GM12878 (cell line): ENCODE results near the gene TRABD. TPM values are rescaled to one million over a fixed set of nuclear protein-coding genes. Genes with fewer than 3 reads are reported as not detected.

ENCODE experiments used
- ATAC-seq: fragments of 200-7000 bp; cut with Tn5 transposase; 3 replicates; pipeline ENCODE4 v1.9.1; 2020; ENCODE audit warnings: mild to moderate bottlenecking, moderate library complexity
- BruUV-seq: library from RNA; stranded (reverse); fragments of 400-500 nt; replicated peaks from 2 replicates; lab custom pipeline; 2021; lab: Mats Ljungman, UMichigan
- CTCF ChIA-PET: fragments of 300-600 bp; sonication (Branson Sonifier 250); formaldehyde crosslinking; extraction: SDS; loops from one replicate; lab custom pipeline; 2021; ENCODE audit warnings: inconsistent platforms; lab: Yijun Ruan, JAX
- POLR2A ChIA-PET: fragments of 350-600 bp; formaldehyde crosslinking; extraction: SDS; loops from one replicate; lab custom pipeline; 2021; ENCODE audit warnings: inconsistent platforms; lab: Charles Lee
- RAD21 ChIA-PET: fragments of 300-600 bp; sonication (Branson Sonifier 250); formaldehyde crosslinking; loops from one replicate; lab custom pipeline; 2023; ENCODE audit warnings: antibody characterized with exemption; ENCODE audit not compliant: unreplicated experiment; lab: Charles Lee
- SMC1A ChIA-PET: fragments of 300-600 bp; sonication (Branson Sonifier 250); formaldehyde crosslinking; loops from one replicate; lab custom pipeline; 2023; ENCODE audit not compliant: unreplicated experiment, uncharacterized antibody; lab: Charles Lee
- DNase-seq: peaks from one replicate; pipeline ENCODE4 v3.0.0-alpha.2; 2011; ENCODE audit warnings: low read depth, low spot score
- FAIRE-seq: peaks from 3 replicates; lab custom pipeline; 2011; peaks lifted over from hg19 to GRCh38; lab: Jason Lieb, UNC
- H2AFZ ChIP-seq: 2 replicates; pipeline ENCODE4 v1.6.0; 2011; ENCODE audit warnings: low read depth, low read length, control low read depth; ENCODE audit not compliant: control insufficient read depth
- H3K27ac ChIP-seq: 2 replicates; pipeline ENCODE4 v1.5.1; 2011; ENCODE audit warnings: control low read depth; ENCODE audit not compliant: control insufficient read depth, insufficient read depth
- H3K27me3 ChIP-seq, 2 experiments: replicated peaks in 1 of 2; 2 replicates each; pipeline versions ENCODE4 v1.6.0 to v1.6.1; 2011; ENCODE audit warnings: low read length in 1 of 2; ENCODE audit not compliant: control insufficient read depth in 2 of 2, insufficient read depth in 2 of 2
- H3K36me3 ChIP-seq, 2 experiments: 2 replicates each; pipeline ENCODE4 v1.5.1; 2011; ENCODE audit warnings: low read length in 1 of 2; ENCODE audit not compliant: control insufficient read depth in 2 of 2, insufficient read depth in 2 of 2
- H3K4me1 ChIP-seq: 2 replicates; pipeline ENCODE4 v1.6.1; 2011; ENCODE audit warnings: mild to moderate bottlenecking, low read length, moderate library complexity, mixed read lengths; ENCODE audit not compliant: control insufficient read depth, insufficient read depth
- H3K4me2 ChIP-seq: 2 replicates; pipeline ENCODE4 v1.6.0; 2011; ENCODE audit warnings: control low read depth; ENCODE audit not compliant: control insufficient read depth, insufficient read depth
- H3K4me3 ChIP-seq: fragments of 200-600 bp; sonication (generic); 2 replicates; pipeline ENCODE4 v1.5.1; 2016
- H3K79me2 ChIP-seq: 2 replicates; pipeline ENCODE4 v1.6.0; 2011; ENCODE audit warnings: low read length; ENCODE audit not compliant: control insufficient read depth, insufficient read depth
- H3K9ac ChIP-seq: 2 replicates; pipeline ENCODE4 v1.8.0; 2011; ENCODE audit warnings: low read length, control low read depth, mixed read lengths; ENCODE audit not compliant: control insufficient read depth, insufficient read depth
- H3K9me3 ChIP-seq: replicated peaks from 3 replicates; pipeline ENCODE4 v1.5.1; 2011; ENCODE audit warnings: mild to moderate bottlenecking, low read length; ENCODE audit not compliant: control insufficient read depth, insufficient read depth
- H4K20me1 ChIP-seq: 2 replicates; pipeline ENCODE4 v1.6.0; 2011; ENCODE audit not compliant: control insufficient read depth, insufficient read depth
- ASH2L ChIP-seq: fragments of 300-600, 200-600 bp; sonication (generic); IDR thresholded peaks from 2 replicates; pipeline ENCODE4 v1.6.1; 2017; ENCODE audit warnings: low read depth, mild to moderate bottlenecking, borderline replicate concordance
- ATF7 ChIP-seq: fragments of 450-650 bp; IDR thresholded peaks from 2 replicates; pipeline ENCODE4 v1.6.1; 2016; ENCODE audit warnings: low read depth, mild to moderate bottlenecking
- BRCA1 ChIP-seq: IDR thresholded peaks from 2 replicates; pipeline ENCODE4 v1.6.1; 2011; ENCODE audit warnings: low read depth, low read length, improper control_type of control experiment
- CBFB ChIP-seq: IDR thresholded peaks from 2 replicates; pipeline ENCODE4 v1.6.1; 2016; ENCODE audit warnings: antibody characterized with exemption, low read depth
- CHD4 ChIP-seq: fragments of 200-600 bp; sonication (generic); IDR thresholded peaks from 2 replicates; pipeline ENCODE4 v1.6.1; 2016; ENCODE audit warnings: mild to moderate bottlenecking
- ESRRA ChIP-seq: IDR thresholded peaks from 2 replicates; pipeline ENCODE4 v1.6.1; 2012; ENCODE audit warnings: mild to moderate bottlenecking, low read length, improper control_type of control experiment
- ETV6 ChIP-seq, 2 experiments: fragments of 450-650 bp in 1 of 2; IDR thresholded peaks in 1 of 2; conservative IDR thresholded peaks in 1 of 2; 2 replicates each; pipeline ENCODE4 v1.6.1; 2014; ENCODE audit warnings: antibody characterized with exemption in 1 of 2, borderline replicate concordance in 1 of 2, low read depth in 1 of 2, mild to moderate bottlenecking in 1 of 2, moderate library complexity in 1 of 2
- FOS ChIP-seq: IDR thresholded peaks from 3 replicates; pipeline ENCODE4 v1.6.1; 2011; ENCODE audit warnings: borderline replicate concordance; ENCODE audit not compliant: insufficient read length; ENCODE audit errors: extremely low read depth
- HCFC1 ChIP-seq: fragments of 150-350 bp; IDR thresholded peaks from 2 replicates; pipeline ENCODE4 v1.6.1; 2014; ENCODE audit warnings: low read length
- KAT2A ChIP-seq: conservative IDR thresholded peaks from 2 replicates; pipeline ENCODE4 v1.6.1; 2011; ENCODE audit warnings: low read depth, low read length; ENCODE audit not compliant: control insufficient read depth
- MXI1 ChIP-seq: fragments of 150-350 bp; IDR thresholded peaks from 2 replicates; pipeline ENCODE4 v1.6.1; 2011; ENCODE audit warnings: low read depth, mild to moderate bottlenecking, inconsistent platforms, low read length, improper control_type of control experiment
- MYC ChIP-seq: IDR thresholded peaks from 2 replicates; pipeline ENCODE4 v1.6.1; 2011; ENCODE audit warnings: mild to moderate bottlenecking, low read length, moderate library complexity, inconsistent platforms; ENCODE audit not compliant: insufficient read depth, insufficient replicate concordance, insufficient read length, severe bottlenecking
- NFYB ChIP-seq: IDR thresholded peaks from 2 replicates; pipeline ENCODE4 v1.6.1; 2011; ENCODE audit warnings: low read depth, mild to moderate bottlenecking, low read length, improper control_type of control experiment, moderate library complexity; ENCODE audit not compliant: insufficient read depth
- PBX3 ChIP-seq: IDR thresholded peaks from 2 replicates; pipeline ENCODE4 v1.6.1; 2011; ENCODE audit warnings: mild to moderate bottlenecking, low read depth, low read length, moderate library complexity; ENCODE audit not compliant: insufficient replicate concordance
- RB1 ChIP-seq: fragments of 450-650 bp; formaldehyde crosslinking; IDR thresholded peaks from 2 replicates; pipeline ENCODE4 v1.6.1; 2017; ENCODE audit warnings: mild to moderate bottlenecking, borderline replicate concordance
- RCOR1 ChIP-seq: conservative IDR thresholded peaks from 2 replicates; pipeline ENCODE4 v1.6.1; 2012; ENCODE audit warnings: low read depth, low read length, improper control_type of control experiment
- SMARCA5 ChIP-seq: fragments of 450-650 bp; IDR thresholded peaks from 2 replicates; pipeline ENCODE4 v1.6.1; 2017; ENCODE audit warnings: mild to moderate bottlenecking
- SREBF1 ChIP-seq: IDR thresholded peaks from 2 replicates; pipeline ENCODE4 v1.6.1; 2012; ENCODE audit warnings: mild to moderate bottlenecking, low read length
- ZNF207 ChIP-seq: fragments of 450-650 bp; IDR thresholded peaks from 2 replicates; pipeline ENCODE4 v1.6.1; 2014; ENCODE audit warnings: antibody characterized with exemption, mild to moderate bottlenecking, borderline replicate concordance
- WGBS: methylation state at CpG from one replicate; pipeline ENCODE4 v1.1.6; 2016; ENCODE audit warnings: low lambda C conversion rate; ENCODE audit not compliant: insufficient replicate concordance, insufficient coverage; ENCODE audit errors: missing lambda C conversion rate; 5-methylcytosine and 5-hydroxymethylcytosine counted together
- in situ Hi-C: fragments of 300-500 bp; cut with MboI; formaldehyde crosslinking; loops from 9 replicates; pipeline ENCODE4 v1.14.3; 2018; ENCODE audit warnings: mixed read lengths
- intact Hi-C: fragments of 100-400 bp; cut with micrococcal nuclease; formaldehyde crosslinking; loops from one replicate; pipeline ENCODE4 v1.14.2; 2022; ENCODE audit not compliant: unreplicated experiment
- polyA plus RNA-seq, 11 experiments: library from polyadenylated mRNA; depleted of rRNA in 4 of 11; unstranded in 6 of 11; stranded (reverse) in 5 of 11; fragments of >200 nt; fragmentation: Nextera tagmentation in 4 of 11; fragmentation: Illumina TruSeq in 1 of 11; extraction: Ambion mirVana in 4 of 11; extraction: Trizol in 1 of 11; gene quantifications; 1 replicate in 1 of 11; 2 replicates in 10 of 11; pipeline versions ENCODE4 v1.2.1 to v1.2.3, GENCODE V29; 2011 to 2016; ENCODE audit warnings: inconsistent platforms in 2 of 11, missing spikeins in 2 of 11, low read depth in 1 of 11
- total RNA-seq, 4 experiments: library from RNA; depleted of rRNA in 3 of 4; stranded (reverse); fragments of >200 nt in 3 of 4; fragmentation: Illumina TruSeq in 1 of 4; extraction: Trizol in 1 of 4; gene quantifications; 2 replicates each; pipeline versions ENCODE4 v1.2.1 to v1.2.3, GENCODE V29; 2013 to 2021
- TF ChIP-seq, protein P1 (sequence below): fragments of 450-650 bp; IDR thresholded peaks from 2 replicates; pipeline ENCODE4 v1.6.1; 2017; ENCODE audit warnings: mild to moderate bottlenecking, moderate library complexity

Gene TRABD
- total and polyA plus RNA-seq, 10 of the 15 experiments (the other 5 are each of a cell fraction or from before 2014, with no cell fraction given), result 0.43 to 116 (median 58.1) TPM

GRCh38 chr22:50145721-50146438 is 39.8 kb upstream of the TRABD start:
- ChIA-PET CTCF (interaction anchor here (1.4 to 1.6 kb wide), 2 partner anchors 63 to 65 kb away, joined by 3 to 4 read pairs; no protein-coding TSS in a partner anchor), SMC1A (no interaction called here), RAD21 (no interaction called here), POLR2A (no interaction called here)
- Histone ChIP-seq H3K27ac (no peak overlapping the region), H3K79me2 (no peaks in the 10 kb centered on the region), H3K4me2 (no peak overlapping the region), H3K4me1 (no peaks in the 10 kb centered on the region), H3K9ac (no peak overlapping the region), H3K9me3 (no peaks in the 10 kb centered on the region), H2AFZ (no peak overlapping the region), H3K36me3 (no peaks in the 10 kb centered on the region), H3K27me3 (no peaks in the 10 kb centered on the region; a peak in 2 of 4 replicates), H4K20me1 (no peaks in the 10 kb centered on the region), H3K4me3 (no peak overlapping the region)
- BruUV-seq, result no TSS peak
- intact Hi-C loops, result no loop called here
- DNase-seq (no peak), FAIRE-seq (no peak), ATAC-seq (no peak)
- no peak for TF ChIP-seq MYC
- no peak for TF ChIP-seq BRCA1
- TF ChIP-seq FOS, result no peak
- TF ChIP-seq SMARCA5, result no peak
- no peak for TF ChIP-seq RCOR1
- no peak for TF ChIP-seq HCFC1
- no peak for TF ChIP-seq KAT2A
- no peak for TF ChIP-seq MXI1
- no peak for TF ChIP-seq ASH2L
- TF ChIP-seq ESRRA, result no peak
- no peak for TF ChIP-seq PBX3
- TF ChIP-seq SREBF1, result no peak
- TF ChIP-seq CBFB, result no peak
- no peak for TF ChIP-seq ZNF207
- no peak for TF ChIP-seq CHD4
- no peak for TF ChIP-seq RB1
- TF ChIP-seq ATF7, result no peak
- no peak for TF ChIP-seq ETV6 (conservative IDR thresholded peaks at IDR 0.05 in 1 of 2, IDR thresholded peaks at IDR 0.05 in 1 of 2; ENCODE audit: borderline replicate concordance in 1 of 2, low read depth in 1 of 2)
- TF ChIP-seq, protein P1, sequence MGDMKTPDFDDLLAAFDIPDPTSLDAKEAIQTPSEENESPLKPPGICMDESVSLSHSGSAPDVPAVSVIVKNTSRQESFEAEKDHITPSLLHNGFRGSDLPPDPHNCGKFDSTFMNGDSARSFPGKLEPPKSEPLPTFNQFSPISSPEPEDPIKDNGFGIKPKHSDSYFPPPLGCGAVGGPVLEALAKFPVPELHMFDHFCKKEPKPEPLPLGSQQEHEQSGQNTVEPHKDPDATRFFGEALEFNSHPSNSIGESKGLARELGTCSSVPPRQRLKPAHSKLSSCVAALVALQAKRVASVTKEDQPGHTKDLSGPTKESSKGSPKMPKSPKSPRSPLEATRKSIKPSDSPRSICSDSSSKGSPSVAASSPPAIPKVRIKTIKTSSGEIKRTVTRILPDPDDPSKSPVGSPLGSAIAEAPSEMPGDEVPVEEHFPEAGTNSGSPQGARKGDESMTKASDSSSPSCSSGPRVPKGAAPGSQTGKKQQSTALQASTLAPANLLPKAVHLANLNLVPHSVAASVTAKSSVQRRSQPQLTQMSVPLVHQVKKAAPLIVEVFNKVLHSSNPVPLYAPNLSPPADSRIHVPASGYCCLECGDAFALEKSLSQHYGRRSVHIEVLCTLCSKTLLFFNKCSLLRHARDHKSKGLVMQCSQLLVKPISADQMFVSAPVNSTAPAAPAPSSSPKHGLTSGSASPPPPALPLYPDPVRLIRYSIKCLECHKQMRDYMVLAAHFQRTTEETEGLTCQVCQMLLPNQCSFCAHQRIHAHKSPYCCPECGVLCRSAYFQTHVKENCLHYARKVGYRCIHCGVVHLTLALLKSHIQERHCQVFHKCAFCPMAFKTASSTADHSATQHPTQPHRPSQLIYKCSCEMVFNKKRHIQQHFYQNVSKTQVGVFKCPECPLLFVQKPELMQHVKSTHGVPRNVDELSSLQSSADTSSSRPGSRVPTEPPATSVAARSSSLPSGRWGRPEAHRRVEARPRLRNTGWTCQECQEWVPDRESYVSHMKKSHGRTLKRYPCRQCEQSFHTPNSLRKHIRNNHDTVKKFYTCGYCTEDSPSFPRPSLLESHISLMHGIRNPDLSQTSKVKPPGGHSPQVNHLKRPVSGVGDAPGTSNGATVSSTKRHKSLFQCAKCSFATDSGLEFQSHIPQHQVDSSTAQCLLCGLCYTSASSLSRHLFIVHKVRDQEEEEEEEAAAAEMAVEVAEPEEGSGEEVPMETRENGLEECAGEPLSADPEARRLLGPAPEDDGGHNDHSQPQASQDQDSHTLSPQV, result no peak
- TF ChIP-seq NFYB, result no peak
- 41% methylated on average over 24 of the region's 25 CpGs for WGBS
- in situ Hi-C loops, result loop anchor here (5.0 kb wide), 1 partner anchor 66 kb away; no protein-coding TSS in a partner anchor
